ENCODE measurements around the gene GLYR1.

Gene GLYR1

GRCh38 chr16:4847774-4848587, 893 bp upstream of the GLYR1 start:
- DNase-seq (ENCODE audit: low spot score): peak; percentile 48

GRCh38 chr16:4846503-4846900, 586 bp downstream of the GLYR1 start:
- peak; percentile 62 for DNase-seq (ENCODE audit: low spot score)

DNA sequence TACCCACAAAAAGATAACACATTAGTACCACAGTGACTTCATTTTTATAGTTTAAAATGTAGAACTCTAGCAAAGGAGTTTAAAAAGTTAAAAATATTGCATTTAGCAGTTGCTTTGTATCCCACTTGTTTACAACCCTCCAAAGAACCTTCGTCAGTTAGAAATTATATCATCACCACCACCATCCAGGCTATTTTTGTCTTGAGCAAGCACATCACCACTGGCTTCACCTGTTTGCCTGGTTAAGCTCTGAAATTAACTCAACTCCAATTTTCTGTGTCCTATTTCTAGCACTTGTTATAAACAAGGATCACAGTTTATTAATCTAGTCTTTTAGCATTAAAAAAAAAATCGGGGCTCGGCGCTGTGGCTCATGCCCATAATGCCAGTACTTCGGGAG, 6.1 kb downstream of the GLYR1 start:
- DNase-seq (ENCODE audit: low spot score): no peak

- no peak for DNase-seq (ENCODE audit: low spot score)
These were observed 7.1 kb downstream of the GLYR1 start for GRCh38 chr16:4839942-4840341.

GRCh38 chr16:4837733-4838501, 9.2 kb downstream of the GLYR1 start:
- no peak for DNase-seq (ENCODE audit: low spot score)

DNA sequence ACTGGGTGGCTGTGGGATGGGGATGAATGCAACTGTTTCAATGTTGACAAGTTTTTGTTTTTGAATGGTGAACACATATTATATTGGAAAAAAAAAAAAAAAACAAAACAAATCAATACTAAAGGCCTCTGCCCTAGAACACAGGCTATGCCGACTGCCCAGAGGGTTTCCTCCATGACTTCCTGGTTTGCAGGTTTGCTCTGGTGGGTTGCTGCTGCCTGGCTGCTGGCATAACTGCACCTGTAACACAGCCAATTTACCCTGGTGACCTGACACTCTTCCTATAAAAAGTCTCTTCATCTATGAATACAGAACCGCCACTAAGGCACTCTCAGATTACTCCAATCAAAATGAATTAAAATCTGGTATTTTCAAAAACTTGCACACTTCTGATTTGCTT, 10.4 kb downstream of the GLYR1 start:
- DNase-seq (ENCODE audit: low spot score): no peak

DNA sequence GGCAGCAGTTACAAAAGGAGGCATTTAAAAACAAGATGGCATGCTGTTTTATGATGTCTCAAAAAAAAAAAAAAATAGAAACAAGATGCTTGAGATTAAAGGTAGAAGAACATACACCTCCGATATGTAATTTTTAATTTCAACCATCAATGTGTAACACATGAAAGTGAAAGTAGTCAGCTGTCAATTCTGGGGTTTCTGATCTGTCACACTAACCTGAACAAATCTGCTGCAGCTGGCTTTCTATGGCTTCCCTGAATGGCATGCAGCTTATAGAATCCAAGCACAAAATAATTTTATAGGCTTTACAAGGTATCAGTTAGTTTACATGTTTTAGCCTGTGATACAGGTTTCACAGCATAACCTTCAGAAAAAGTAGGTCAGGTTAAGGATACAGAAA, 13.5 kb downstream of the GLYR1 start:
- DNase-seq (ENCODE audit: low spot score): no peak

- DNase-seq (ENCODE audit: low spot score): no peak
These were observed 14.3 kb downstream of the GLYR1 start for GRCh38 chr16:4832698-4833343.

- DNase-seq (ENCODE audit: low spot score): no peak
These were observed 15.5 kb downstream of the GLYR1 start for GRCh38 chr16:4831616-4832015.

DNA sequence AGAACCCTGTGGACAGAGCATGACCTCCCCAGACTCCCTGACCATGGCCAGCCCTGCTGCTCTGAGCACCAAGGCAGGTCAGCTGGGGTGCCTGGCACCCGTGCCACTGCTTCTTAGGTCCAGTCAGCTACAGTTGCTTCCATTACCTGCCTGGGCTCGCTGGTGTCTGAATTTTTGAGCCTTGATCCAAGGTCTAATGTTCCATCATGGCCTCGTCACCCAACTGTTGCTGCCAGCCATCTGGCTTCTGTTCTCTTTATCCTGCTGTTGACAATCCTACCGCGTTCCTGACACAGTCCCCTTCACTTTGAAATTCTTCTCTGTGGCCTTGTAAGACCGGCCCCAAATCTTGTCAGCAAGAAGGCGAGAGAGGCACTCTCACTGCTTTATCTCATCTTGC, 16.7 kb downstream of the GLYR1 start:
- no peak for DNase-seq (ENCODE audit: low spot score)

DNA sequence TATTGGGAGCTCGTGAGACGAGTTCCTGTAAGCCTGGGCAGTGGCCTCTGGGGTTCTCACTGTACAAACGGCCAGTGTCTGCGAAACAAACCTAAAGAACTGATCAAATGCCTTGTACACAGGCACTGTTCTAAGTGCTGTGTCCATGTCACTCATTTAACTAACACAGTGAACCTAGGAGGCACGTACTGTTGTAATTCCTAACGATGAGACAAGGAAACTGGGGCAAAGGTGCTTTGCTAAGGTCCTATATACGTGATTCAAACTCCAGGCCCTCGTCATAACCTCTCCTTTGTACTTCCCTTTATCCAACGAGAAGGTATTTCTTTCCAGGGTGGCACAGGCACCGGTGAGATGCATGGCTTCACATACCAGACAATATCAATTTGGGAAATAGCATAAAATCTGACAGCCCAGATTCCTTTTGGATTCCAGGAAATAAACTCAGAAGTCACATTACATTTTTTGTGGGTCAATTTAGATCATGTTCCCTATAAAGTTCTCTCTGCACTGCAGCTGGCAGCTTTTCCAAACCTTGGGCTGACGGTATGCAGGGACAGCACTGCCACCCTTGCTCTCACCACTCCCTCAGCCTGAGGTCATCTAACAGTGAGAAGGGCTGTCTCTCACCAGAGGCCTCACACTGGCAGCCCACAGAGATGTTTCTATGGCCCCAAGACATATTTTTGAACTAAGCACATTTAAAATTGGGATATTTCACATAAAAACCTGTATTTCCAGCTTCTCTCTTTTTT, 18.3 kb downstream of the GLYR1 start:
- DNase-seq (ENCODE audit: low spot score): no peak

- DNase-seq (ENCODE audit: low spot score): no peak
These were observed 20.1 kb downstream of the GLYR1 start for GRCh38 chr16:4826980-4827379.

- DNase-seq (ENCODE audit: low spot score): no peak
These were observed 20.6 kb downstream of the GLYR1 start for GRCh38 chr16:4826526-4826925.

GRCh38 chr16:4825196-4825595, 21.9 kb downstream of the GLYR1 start:
- no peak for DNase-seq (ENCODE audit: low spot score)

DNA sequence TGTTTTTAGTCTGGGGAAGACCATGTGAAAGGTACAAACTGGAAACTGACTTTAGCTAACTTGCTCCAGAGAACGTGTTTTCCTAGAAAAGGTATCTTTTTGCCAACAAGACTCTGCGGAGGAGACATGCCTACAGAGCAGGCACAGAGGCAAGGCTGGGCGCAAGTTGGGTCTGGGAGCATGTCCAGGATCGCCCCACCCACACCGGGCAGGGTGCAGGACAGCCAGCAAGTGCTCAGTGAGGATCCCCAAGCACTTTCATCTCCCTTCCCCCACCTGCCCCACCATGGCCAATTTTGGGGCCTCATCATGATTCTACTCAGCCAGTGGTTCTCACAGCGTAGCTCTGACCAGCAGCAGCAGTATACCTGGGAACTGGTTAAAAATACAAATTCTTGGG, 26.4 kb downstream of the GLYR1 start:
- DNase-seq (ENCODE audit: low spot score): no peak

GRCh38 chr16:4814542-4815173, 32.4 kb downstream of the GLYR1 start:
- no peak for DNase-seq (ENCODE audit: low spot score)

GRCh38 chr16:4814046-4814445, 33.0 kb downstream of the GLYR1 start:
- no peak for DNase-seq (ENCODE audit: low spot score)

GRCh38 chr16:4813251-4814003, 33.7 kb downstream of the GLYR1 start:
- DNase-seq (ENCODE audit: low spot score): no peak

- DNase-seq (ENCODE audit: low spot score): no peak
These were observed 35.3 kb downstream of the GLYR1 start for GRCh38 chr16:4811773-4812172.

DNA sequence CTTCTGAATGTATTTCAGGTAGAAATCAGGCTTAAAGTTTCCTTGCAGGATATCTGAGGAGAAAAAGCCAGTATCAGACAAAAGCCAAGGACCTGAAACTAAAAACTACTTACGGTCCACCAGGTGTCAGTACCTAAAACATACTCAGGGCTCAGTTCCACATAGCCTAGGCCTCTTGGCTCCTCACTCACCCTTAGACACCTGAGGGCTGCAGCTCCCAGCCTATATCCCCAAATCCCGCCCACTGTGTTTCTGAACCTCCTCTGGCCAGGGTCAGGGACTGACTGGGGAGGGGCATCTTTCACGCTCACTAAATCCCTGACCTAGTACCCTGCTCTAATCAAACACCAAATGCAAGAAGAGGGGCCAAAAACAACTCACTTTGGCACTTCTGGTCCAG, 35.8 kb downstream of the GLYR1 start:
- DNase-seq (ENCODE audit: low spot score): no peak

DNA sequence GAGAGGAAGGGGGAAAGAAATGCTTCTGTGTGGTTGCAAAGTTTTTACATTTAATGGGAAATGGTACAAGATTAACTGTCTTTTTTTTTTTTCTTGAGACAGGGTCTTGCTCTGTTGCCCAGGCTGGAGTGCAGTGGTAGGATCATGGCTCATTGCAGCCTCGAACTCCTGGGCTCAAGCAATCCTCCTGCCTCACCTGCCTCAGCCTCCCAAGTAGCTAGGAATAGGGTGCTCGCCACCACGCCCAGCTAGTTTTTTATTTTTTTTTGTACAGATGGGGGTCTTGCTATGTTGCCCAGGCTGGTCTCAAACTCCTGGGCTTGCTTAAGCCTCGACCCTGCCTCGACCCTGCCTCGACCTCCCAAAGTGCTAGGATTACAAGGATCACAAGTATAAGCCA, 40.8 kb downstream of the GLYR1 start:
- DNase-seq (ENCODE audit: low spot score): no peak

Data from AG08395 (cell line).